ENCODE results near the gene TAF3.
"Not testable (repeated sequence)": the region's sequence is repeated elsewhere in the genome, so short reads cannot be mapped to it uniquely, and the experiment has no call there.

Gene TAF3

GRCh38 chr10:7818295-7819120 is at the start of gene TAF3:
Gene TAF3, plus strand, starts transcription at chr10:7818505. Its CDS starts 205 bp downstream, at chr10:7818710.
- peak in 13 of 14 donors; percentile 47 to 93 (median 84) for DNase-seq

GRCh38 chr10:7773845-7774801 is 44.2 kb upstream of the TAF3 start:
- DNase-seq, result peak in 2 of 14 donors; percentile 15 to 81

- DNase-seq, result no peak
These were observed 41.5 kb upstream of the TAF3 start for GRCh38 chr10:7776777-7777176.

GRCh38 chr10:7782194-7782593 is 36.1 kb upstream of the TAF3 start:
- not testable (repeated sequence) for DNase-seq

- DNase-seq, result no peak
These were observed 31.9 kb upstream of the TAF3 start for GRCh38 chr10:7786430-7786829.

- no peak for DNase-seq
These were observed 31.0 kb upstream of the TAF3 start for GRCh38 chr10:7787150-7787856.

- DNase-seq, result peak; percentile 31 to 97 (median 95)
These were observed 30.3 kb upstream of the TAF3 start, which contains the start of the genes ATP5F1C and KIN for GRCh38 chr10:7787857-7788638. Gene ATP5F1C, plus strand, starts transcription at chr10:7788177. Its CDS starts 31 bp downstream, at chr10:7788208. Gene KIN, minus strand, starts transcription at chr10:7787993. Its CDS starts 60 bp downstream, at chr10:7787933.

- peak in 1 of 14 donors; percentile 62 for DNase-seq
These were observed 29.5 kb upstream of the TAF3 start for GRCh38 chr10:7788639-7789286.

- no peak for DNase-seq
These were observed 28.9 kb upstream of the TAF3 start for GRCh38 chr10:7789390-7789789.

- no peak for DNase-seq
These were observed 25.8 kb upstream of the TAF3 start for GRCh38 chr10:7792541-7792940.

GRCh38 chr10:7794251-7795026 is 23.9 kb upstream of the TAF3 start:
- DNase-seq, result no peak

- DNase-seq, result no peak
These were observed 22.7 kb upstream of the TAF3 start for GRCh38 chr10:7795605-7796004.

- no peak for DNase-seq
These were observed 20.7 kb upstream of the TAF3 start for GRCh38 chr10:7797582-7797981.

- DNase-seq, result no peak
These were observed 15.7 kb upstream of the TAF3 start for GRCh38 chr10:7802606-7803005.

- DNase-seq, result no peak
These were observed 14.1 kb upstream of the TAF3 start for GRCh38 chr10:7804216-7804615.

GRCh38 chr10:7804741-7805140 is 13.6 kb upstream of the TAF3 start:
- no peak for DNase-seq

GRCh38 chr10:7808686-7809267 is 9.5 kb upstream of the TAF3 start:
- DNase-seq, result no peak

- no peak for DNase-seq
These were observed 7.9 kb upstream of the TAF3 start for GRCh38 chr10:7810443-7810842.

GRCh38 chr10:7811000-7811399 is 7.3 kb upstream of the TAF3 start:
- DNase-seq, result no peak

- DNase-seq, result not testable (repeated sequence)
These were observed 6.6 kb upstream of the TAF3 start for GRCh38 chr10:7811743-7812142.
